Activated CD8-positive, alpha-beta memory T cell treated with anti-CD3 and anti-CD28 coated beads, Interleukin-2, amount 10 ng/mL, durations not matched to agents 7 days and 5 days (primary cell): ENCODE results near the gene PANX2. TPM values are rescaled to one million over a fixed set of nuclear protein-coding genes. Genes with fewer than 3 reads are reported as not detected.
"Not testable (repeated sequence)": the region's sequence is repeated elsewhere in the genome, so short reads cannot be mapped to it uniquely, and the experiment has no call there.

Experiments
- ATAC-seq: fragments of 150-1000 bp; cut with Tn5 transposase; one replicate; pipeline ENCODE4 v1.10.0; 2021; ENCODE audit warnings: moderate library complexity
- CTCF ChIA-PET: fragments of 350-600 bp; sonication (Branson Sonifier 250); formaldehyde crosslinking; loops from one replicate; lab custom pipeline; 2021; ENCODE audit warnings: antibody characterized with exemption; lab: Charles Lee
- DNase-seq: peaks from one replicate; pipeline ENCODE4 v3.0.0-alpha.2; 2020
- H3K27ac Mint-ChIP-seq: one replicate; pipeline ENCODE4 v1.8.0; 2021; ENCODE audit warnings: mild to moderate bottlenecking, mixed read lengths
- H3K27me3 Mint-ChIP-seq: one replicate; pipeline ENCODE4 v1.8.0; 2021; ENCODE audit warnings: mixed read lengths
- H3K36me3 Mint-ChIP-seq: one replicate; pipeline ENCODE4 v1.8.0; 2021; ENCODE audit warnings: mild to moderate bottlenecking, mixed read lengths
- H3K4me1 Mint-ChIP-seq: one replicate; pipeline ENCODE4 v1.8.0; 2021; ENCODE audit warnings: mixed read lengths
- H3K4me3 Mint-ChIP-seq: one replicate; pipeline ENCODE4 v1.8.0; 2021; ENCODE audit warnings: mild to moderate bottlenecking, moderate library complexity, mixed read lengths
- H3K9me3 Mint-ChIP-seq: one replicate; pipeline ENCODE4 v1.8.0; 2022; ENCODE audit warnings: low read depth, mixed read lengths
- total RNA-seq, 2 experiments: library from RNA; stranded (reverse); gene quantifications; one replicate each; pipeline ENCODE4 v1.2.3, GENCODE V29; 2021

The PANX2 gene
- total RNA-seq, 2 experiments from 2014 or later = 1.3 to 1.8 TPM

GRCh38 chr22:50197000-50197800 lies 26.7 kb downstream of the PANX2 start:
- ATAC-seq (no peak), DNase-seq (no peak)
- H3K4me1 Mint-ChIP-seq = peaks cover 20% of the 10 kb centered on the region
- H3K9me3 Mint-ChIP-seq = no peaks in the 10 kb centered on the region
- H3K27ac Mint-ChIP-seq = no peak overlapping the region
- H3K4me3 Mint-ChIP-seq = no peak overlapping the region
- CTCF ChIA-PET = no interaction called here
- H3K27me3 Mint-ChIP-seq = no peaks in the 10 kb centered on the region
- peaks cover 11% of the 10 kb centered on the region for H3K36me3 Mint-ChIP-seq

- Mint-ChIP-seq H3K27me3 (no peaks in the 10 kb centered on the region), H3K4me1 (peaks cover 17% of the 10 kb centered on the region), H3K4me3 (no peak overlapping the region), H3K9me3 (no peaks in the 10 kb centered on the region), H3K27ac (no peak overlapping the region), H3K36me3 (peaks cover 7% of the 10 kb centered on the region)
- ATAC-seq (no peak), DNase-seq (no peak)
- CTCF ChIA-PET = no interaction called here
These were observed 27.5 kb downstream of the PANX2 start for GRCh38 chr22:50197856-50198623.

- Mint-ChIP-seq H3K4me3 (no peak overlapping the region), H3K9me3 (no peaks in the 10 kb centered on the region), H3K27ac (no peak overlapping the region), H3K4me1 (peaks cover 19% of the 10 kb centered on the region), H3K27me3 (no peaks in the 10 kb centered on the region), H3K36me3 (peaks cover 13% of the 10 kb centered on the region)
- no peak for DNase-seq
- CTCF ChIA-PET = no interaction called here
- ATAC-seq = no peak
These were observed 28.1 kb downstream of the PANX2 start for GRCh38 chr22:50198624-50199017.

- ATAC-seq (no peak), DNase-seq (no peak)
- no peaks in the 10 kb centered on the region for H3K27me3 Mint-ChIP-seq
- H3K4me3 Mint-ChIP-seq = peak overlapping the region; percentile 52
- no peaks in the 10 kb centered on the region for H3K9me3 Mint-ChIP-seq
- H3K27ac Mint-ChIP-seq = peak overlapping the region; percentile 38
- peaks cover 21% of the 10 kb centered on the region for H3K4me1 Mint-ChIP-seq
- CTCF ChIA-PET = no interaction called here
- H3K36me3 Mint-ChIP-seq = peaks cover 17% of the 10 kb centered on the region
These were observed 28.8 kb downstream of the PANX2 start for GRCh38 chr22:50199251-50199721.

- Mint-ChIP-seq H3K9me3 (no peaks in the 10 kb centered on the region), H3K36me3 (peaks cover 19% of the 10 kb centered on the region), H3K4me3 (peak overlapping the region; percentile 52), H3K4me1 (peaks cover 26% of the 10 kb centered on the region), H3K27me3 (no peaks in the 10 kb centered on the region), H3K27ac (peak overlapping the region; percentile 52)
- CTCF ChIA-PET = no interaction called here
- peak; percentile 5 for ATAC-seq
- DNase-seq = no peak
These were observed 29.4 kb downstream of the PANX2 start for GRCh38 chr22:50199829-50200460.

GRCh38 chr22:50200461-50201190 lies 30.1 kb downstream of the PANX2 start, which contains the start of gene SELENOO:
SELENOO (plus strand) TSS chr22:50201011; CDS start chr22:50201037, 26 bp downstream.
- Mint-ChIP-seq H3K27me3 (no peaks in the 10 kb centered on the region), H3K9me3 (no peaks in the 10 kb centered on the region), H3K4me3 (peak within 1 kb of the TSS; percentile 80), H3K27ac (peak within 1 kb of the TSS; percentile 55), H3K4me1 (peaks cover 28% of the 10 kb centered on the region), H3K36me3 (peaks cover 18% of the 10 kb centered on the region)
- ATAC-seq (peak; percentile 91), DNase-seq (peak; percentile 93)
- CTCF ChIA-PET = interaction anchor here (0.9 to 2.0 kb wide), 2 partner anchors 10 kb away, joined by 3 to 15 read pairs; no protein-coding TSS in a partner anchor

- Mint-ChIP-seq H3K27ac (peak overlapping the region; percentile 55), H3K4me1 (peaks cover 28% of the 10 kb centered on the region)
These were observed 30.9 kb downstream of the PANX2 start for GRCh38 chr22:50201191-50202129.

GRCh38 chr22:50202130-50202666 lies 31.7 kb downstream of the PANX2 start:
- peaks cover 18% of the 10 kb centered on the region for H3K36me3 Mint-ChIP-seq
- H3K9me3 Mint-ChIP-seq = no peaks in the 10 kb centered on the region
- DNase-seq (no peak), ATAC-seq (no peak)
- H3K27me3 Mint-ChIP-seq = no peaks in the 10 kb centered on the region
- H3K4me1 Mint-ChIP-seq = peaks cover 28% of the 10 kb centered on the region
- peak overlapping the region; percentile 80 for H3K4me3 Mint-ChIP-seq
- CTCF ChIA-PET = interaction anchor here (1.0 to 2.0 kb wide), 3 partner anchors 12 to 117 kb away, joined by 3 to 15 read pairs (median 6); partner anchors contain the start of gene MLC1
- peak overlapping the region; percentile 55 for H3K27ac Mint-ChIP-seq

More at GRCh38 chr22:50201191-50202129, 30.9 kb downstream of the PANX2 start:
- CTCF ChIA-PET = interaction anchor here (0.9 to 2.0 kb wide), 4 partner anchors 9 to 116 kb away, joined by 3 to 15 read pairs (median 4); partner anchors contain the start of gene MLC1
- H3K4me3 Mint-ChIP-seq = peak overlapping the region; percentile 80
- H3K27me3 Mint-ChIP-seq = no peaks in the 10 kb centered on the region
- H3K9me3 Mint-ChIP-seq = no peaks in the 10 kb centered on the region
- DNase-seq (no peak), ATAC-seq (peak; percentile 31)
- peaks cover 18% of the 10 kb centered on the region for H3K36me3 Mint-ChIP-seq

- DNase-seq (no peak), ATAC-seq (no peak)
- Mint-ChIP-seq H3K36me3 (peaks cover 18% of the 10 kb centered on the region), H3K27ac (no peak overlapping the region), H3K9me3 (no peaks in the 10 kb centered on the region), H3K4me1 (peaks cover 32% of the 10 kb centered on the region), H3K4me3 (no peak overlapping the region), H3K27me3 (no peaks in the 10 kb centered on the region)
- CTCF ChIA-PET = interaction anchor here (1.0 kb wide), 1 partner anchor 12 kb away, joined by 4 read pairs; no protein-coding TSS in a partner anchor
These were observed 32.8 kb downstream of the PANX2 start for GRCh38 chr22:50203288-50203687.

- no peak for DNase-seq
- CTCF ChIA-PET = interaction anchor here (1.0 to 5.6 kb wide), 2 partner anchors 14 to 55 kb away, joined by 4 to 45 read pairs; no protein-coding TSS in a partner anchor
- no peaks in the 10 kb centered on the region for H3K9me3 Mint-ChIP-seq
These were observed 34.0 kb downstream of the PANX2 start for GRCh38 chr22:50204571-50204970.

GRCh38 chr22:50204998-50205397 lies 34.5 kb downstream of the PANX2 start:
- not testable (repeated sequence) for H3K9me3 Mint-ChIP-seq, DNase-seq, H3K4me3 Mint-ChIP-seq, ATAC-seq, H3K27me3 Mint-ChIP-seq
- H3K27ac Mint-ChIP-seq = peak overlapping the region; percentile 20
- peaks cover 32% of the 10 kb centered on the region for H3K4me1 Mint-ChIP-seq
- peaks cover 19% of the 10 kb centered on the region for H3K36me3 Mint-ChIP-seq
- CTCF ChIA-PET = interaction anchor here (5.6 kb wide), 1 partner anchor 55 kb away, joined by 45 read pairs; no protein-coding TSS in a partner anchor

More at GRCh38 chr22:50204571-50204970, 34.0 kb downstream of the PANX2 start:
- H3K4me1 Mint-ChIP-seq = peaks cover 32% of the 10 kb centered on the region
- peak overlapping the region; percentile 20 for H3K27ac Mint-ChIP-seq
- no peaks in the 10 kb centered on the region for H3K27me3 Mint-ChIP-seq
- no peak overlapping the region for H3K4me3 Mint-ChIP-seq
- no peak for ATAC-seq
- H3K36me3 Mint-ChIP-seq = peaks cover 16% of the 10 kb centered on the region
